Eye (tissue), 1 donor: ENCODE measurements around the gene SPOCK2.
"Not testable (repeated sequence)": the region's sequence is repeated elsewhere in the genome, so short reads cannot be mapped to it uniquely, and the experiment has no call there.

ENCODE experiments used
- DNase-seq: peaks from one replicate; pipeline ENCODE4 v3.0.0-alpha.2; 2015

SPOCK2 gene

GRCh38 chr10:72050873-72051272 is 37.5 kb downstream of the SPOCK2 start:
- no peak for DNase-seq

- no peak for DNase-seq
These were observed 38.2 kb downstream of the SPOCK2 start for GRCh38 chr10:72049969-72050781.

DNA sequence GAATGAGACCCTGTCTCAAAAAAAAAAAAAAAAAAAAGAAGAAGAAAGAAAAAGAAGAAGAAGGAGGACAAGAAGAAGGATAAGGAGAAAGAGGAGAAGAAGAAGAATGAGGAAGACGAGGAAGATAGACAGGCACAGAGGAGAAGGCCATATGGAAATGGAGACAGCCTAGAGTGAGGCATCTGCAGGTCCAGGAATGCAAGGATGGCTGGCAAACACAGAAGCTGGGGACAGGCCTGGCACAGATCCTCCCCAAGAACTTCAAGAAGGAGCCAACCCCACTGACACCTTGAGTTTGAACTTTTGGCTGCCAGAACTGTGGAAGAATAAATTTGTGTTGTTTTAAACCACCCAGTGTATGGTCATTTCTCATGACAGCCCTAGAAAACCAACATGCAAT is 38.9 kb downstream of the SPOCK2 start:
- no peak for DNase-seq

DNA sequence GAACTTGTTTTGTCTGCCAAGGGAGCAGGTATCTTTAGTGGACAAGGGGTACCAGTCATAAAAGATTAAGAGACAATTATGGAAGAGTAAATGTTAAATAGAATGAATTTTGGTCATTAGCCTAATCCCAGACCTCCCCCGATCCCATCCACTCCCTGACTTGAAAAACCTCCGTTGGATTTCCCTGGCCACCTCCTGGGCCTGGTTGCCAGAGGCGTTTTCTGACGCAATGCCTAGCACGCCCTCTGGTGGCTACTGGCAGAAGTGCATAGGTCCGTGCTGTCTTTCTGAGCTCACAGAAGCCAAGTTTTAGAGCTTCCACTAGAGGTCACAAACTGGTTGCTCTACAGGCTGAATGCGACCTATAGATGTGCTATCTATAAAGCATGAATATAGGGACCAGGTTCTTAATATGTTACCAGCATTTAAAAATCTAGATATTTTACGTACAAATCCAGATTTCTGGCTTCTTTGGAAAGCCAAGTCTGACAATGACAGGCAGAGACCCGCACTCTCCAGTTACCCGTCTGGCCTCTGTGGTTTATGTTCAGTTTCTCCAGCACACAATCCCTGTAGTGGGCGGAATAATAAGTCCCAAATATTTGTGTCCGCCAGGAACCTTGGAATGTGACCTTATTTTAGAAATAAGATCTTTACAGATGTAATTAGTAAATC is 39.8 kb downstream of the SPOCK2 start:
- peak; percentile 98 for DNase-seq

DNA sequence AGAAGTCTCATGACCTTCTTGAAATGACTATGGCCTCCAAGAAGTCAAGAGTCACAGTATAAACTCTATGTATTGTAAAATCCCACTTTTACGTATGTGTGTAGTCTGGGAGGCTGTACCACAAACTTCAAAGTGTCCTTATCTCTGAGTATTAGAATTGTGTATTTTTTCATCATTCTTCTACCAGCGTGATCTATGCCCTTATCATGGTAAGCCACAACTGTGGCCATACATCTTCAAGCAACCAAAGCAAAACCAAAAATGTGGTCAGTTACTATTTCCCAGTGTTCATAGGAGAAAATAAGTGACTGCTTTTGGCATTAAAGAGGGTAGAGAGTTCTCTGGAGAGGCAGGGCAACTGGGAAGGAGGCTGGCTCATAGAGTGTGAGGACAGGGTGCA is 42.8 kb downstream of the SPOCK2 start:
- no peak for DNase-seq

DNA sequence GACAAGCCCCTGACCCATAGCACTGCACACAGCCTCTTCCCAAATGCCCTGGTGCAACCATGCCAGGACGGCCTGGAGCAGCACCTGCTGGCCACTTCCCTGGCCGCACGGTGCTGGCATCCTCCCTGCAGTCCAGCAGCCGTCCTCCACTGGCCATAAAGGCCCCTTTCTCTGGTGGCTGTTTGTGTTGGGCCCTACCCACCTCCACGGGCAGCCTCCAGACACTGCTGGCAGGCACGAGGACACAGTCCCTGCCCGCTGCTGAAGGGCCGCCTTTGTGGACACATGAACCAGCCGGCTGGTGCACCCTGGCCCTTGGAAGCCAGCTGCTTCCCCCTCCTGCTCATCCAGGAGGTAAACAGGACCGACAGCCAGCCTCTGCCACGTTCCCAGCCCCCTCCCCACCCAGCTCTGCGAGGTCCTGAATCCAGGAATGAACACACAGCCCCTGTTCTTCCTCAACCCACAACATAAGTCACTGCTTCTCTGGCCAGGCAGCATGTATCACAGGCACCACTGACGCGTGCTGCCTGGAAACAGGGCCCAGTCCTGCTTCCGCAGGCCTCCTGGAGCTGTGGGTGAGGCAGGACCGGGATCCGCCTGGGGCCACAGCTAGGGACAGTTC is 43.8 kb downstream of the SPOCK2 start:
- DNase-seq = peak; percentile 58

DNA sequence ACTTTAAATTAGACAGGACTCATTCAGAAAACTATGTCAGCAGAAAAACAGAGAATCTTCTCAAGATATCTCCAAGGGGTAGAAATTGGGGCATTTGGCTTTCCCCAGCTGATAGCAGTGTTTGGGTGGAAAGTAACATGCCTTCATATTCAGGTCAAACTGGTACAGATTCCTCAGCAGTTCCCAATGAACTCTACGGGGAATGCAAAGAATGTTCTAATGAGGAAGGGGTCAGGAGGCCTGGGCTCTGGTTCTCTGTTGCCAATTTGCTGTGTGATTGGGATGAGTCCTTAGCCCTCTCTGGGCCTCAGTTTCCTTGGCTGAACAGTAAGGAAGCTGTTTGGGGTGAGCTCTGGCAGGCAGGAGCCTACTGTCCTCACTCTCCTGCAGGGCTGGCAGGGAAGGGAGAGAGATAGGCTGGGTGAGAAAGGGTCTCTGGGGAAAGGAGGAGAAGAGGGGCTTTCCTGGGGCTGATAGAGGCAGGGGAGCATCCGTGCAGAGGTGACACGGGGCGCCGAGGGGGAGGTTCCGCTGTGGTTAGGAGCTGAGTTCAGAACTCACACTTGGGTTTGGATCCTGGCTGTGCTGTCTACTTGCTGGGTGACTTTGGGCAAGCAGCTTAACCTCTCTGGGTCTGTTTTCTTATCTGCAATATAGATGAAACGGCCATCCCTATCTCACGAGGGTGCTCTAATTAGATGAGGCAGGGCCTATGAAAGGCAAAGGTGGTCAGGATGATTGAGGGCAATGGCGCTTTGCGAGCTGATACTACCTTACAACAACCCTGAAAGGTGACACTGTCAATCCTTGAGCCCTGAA is 45.1 kb downstream of the SPOCK2 start:
- DNase-seq = peak; percentile 80

DNA sequence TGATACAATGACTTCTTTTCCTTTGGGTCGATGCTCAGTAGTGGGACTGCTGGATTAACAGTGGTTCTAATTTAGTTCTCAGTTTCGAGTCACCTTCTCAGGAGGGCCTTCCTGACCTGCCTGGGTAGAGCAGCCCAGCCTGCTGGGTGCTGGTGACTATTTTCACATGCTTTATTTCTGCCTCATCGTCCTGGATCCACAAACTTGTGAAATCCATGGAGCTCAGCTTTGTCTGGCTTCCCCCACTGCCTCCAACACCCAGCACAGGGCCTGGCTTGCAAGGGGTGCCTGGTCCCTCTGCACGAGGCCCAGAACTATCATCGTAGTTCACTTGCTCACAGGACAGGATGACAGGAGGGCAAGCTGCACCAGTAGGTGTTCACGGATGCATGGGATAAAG is 46.9 kb downstream of the SPOCK2 start:
- no peak for DNase-seq

GRCh38 chr10:72039377-72039776 is 49.0 kb downstream of the SPOCK2 start:
- DNase-seq = no peak

DNA sequence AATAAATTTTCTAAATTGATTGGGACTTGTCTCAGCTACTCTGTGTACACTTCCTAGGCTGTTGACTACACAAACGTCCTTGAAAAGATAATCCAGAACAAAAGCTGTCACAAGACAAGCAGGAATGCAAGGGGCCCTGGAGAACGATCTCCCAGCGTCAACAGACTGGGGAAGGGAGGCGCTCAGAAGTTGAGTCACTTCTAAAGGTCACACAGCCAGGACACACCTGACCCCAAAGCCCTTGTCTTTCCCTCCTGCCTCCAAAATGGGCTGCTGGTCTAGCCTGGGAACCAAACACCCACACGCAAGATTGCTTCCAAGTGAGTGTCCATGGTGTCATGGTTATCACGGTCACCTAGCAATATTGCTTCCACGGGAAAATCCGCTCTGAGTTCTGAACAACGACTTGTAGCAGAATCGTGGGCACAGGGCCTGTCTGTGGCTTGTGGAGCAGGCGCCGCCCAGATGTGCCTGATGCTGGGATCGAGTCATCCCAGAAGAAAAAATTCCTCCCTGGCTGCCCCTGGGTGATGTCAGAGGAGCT is 49.8 kb downstream of the SPOCK2 start:
- DNase-seq = peak; percentile 32

DNA sequence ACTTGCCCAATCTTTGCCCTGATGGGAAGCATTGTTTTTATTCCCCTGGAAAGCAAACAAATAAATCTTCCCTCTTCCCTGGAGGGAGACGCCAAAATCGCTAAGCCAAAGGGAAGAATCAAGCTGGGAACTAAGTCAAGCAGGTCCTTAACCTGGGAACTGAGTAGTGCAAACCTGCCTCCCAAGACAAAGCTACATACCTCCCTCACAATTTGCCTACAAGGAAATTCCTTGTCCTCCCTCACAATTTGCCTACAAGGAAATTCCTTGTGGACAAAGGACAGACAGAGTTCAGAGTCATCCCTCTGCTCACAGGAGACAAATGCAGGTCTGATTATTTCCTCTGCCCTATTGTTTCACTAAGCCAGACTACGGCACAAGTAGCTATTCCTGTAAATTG is 50.5 kb downstream of the SPOCK2 start:
- no peak for DNase-seq

- DNase-seq = no peak
These were observed 51.1 kb downstream of the SPOCK2 start for GRCh38 chr10:72037266-72037665.

- DNase-seq = no peak
These were observed 53.0 kb downstream of the SPOCK2 start for GRCh38 chr10:72035252-72035887.

GRCh38 chr10:72034761-72035160 is 53.6 kb downstream of the SPOCK2 start:
- DNase-seq = no peak

DNA sequence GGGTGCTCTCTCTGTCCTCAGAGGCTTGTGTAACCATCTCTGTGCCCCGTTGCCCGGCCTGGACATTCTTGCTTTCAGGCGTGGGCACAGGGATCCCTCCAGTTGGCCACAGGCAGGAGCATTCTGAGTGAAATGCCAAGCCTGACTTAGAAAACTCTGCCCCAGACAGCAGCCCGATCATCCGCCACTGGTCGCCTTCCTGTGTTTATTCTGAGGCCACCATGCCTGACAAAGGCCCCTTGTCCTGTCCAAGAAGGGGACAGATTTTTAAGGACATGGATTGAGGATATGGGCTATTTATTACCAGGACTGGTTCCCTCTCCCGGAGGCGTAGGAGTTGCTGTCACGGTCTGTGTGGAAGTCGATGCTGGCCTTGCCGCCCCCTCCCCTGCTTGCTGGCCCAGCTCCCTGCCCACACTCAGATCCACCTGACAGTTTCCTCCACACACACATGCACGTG is 54.3 kb downstream of the SPOCK2 start:
- DNase-seq = no peak

GRCh38 chr10:72032409-72033162 is 55.8 kb downstream of the SPOCK2 start:
- not testable (repeated sequence) for DNase-seq

GRCh38 chr10:72031706-72032105 is 56.6 kb downstream of the SPOCK2 start:
- no peak for DNase-seq

- DNase-seq = no peak
These were observed 57.4 kb downstream of the SPOCK2 start for GRCh38 chr10:72030762-72031543.

DNA sequence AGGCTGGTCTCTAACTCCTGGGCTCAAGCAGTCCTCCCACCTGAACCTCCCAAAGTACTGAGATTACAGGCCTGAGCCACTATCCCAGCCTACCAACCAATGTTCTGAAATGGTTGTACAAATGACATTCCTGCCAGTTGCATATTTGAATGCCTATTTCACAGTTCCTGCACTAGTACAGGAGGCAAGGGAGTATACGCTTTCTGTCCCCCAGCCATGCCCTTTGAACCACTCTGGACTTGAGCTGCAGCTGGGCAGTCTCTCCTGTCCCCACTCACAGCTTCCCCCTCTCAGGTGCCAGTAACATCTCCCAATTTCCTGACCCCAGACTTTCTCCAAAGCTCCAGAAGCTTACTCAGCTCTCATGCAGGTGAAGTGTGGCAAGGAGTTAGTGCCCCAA is 58.9 kb downstream of the SPOCK2 start:
- DNase-seq = no peak

DNA sequence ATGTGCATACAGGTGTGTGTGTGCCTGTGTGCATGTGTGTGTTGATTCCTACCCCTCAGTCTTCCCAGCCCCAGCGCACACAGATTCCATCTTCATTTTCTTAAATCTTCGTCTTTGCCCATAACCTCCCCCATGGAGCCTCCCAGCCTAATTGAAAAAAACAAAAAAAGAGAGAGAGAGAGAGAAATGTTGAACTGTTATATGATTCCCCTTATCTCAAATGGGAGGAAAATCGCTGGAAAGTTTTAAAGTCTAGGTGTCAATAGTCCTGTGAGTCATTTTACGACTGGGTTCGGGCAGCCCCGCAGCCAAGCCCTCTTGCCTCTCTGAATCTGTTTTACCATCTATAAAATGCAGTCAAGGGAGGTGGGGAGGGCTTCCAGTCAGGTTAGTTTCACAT is 60.9 kb downstream of the SPOCK2 start:
- DNase-seq = no peak
